ENCODE data around the gene TSNAX.
A peak's percentile ranks its signal among the peaks of the same experiment; 100 is the strongest.

The TSNAX gene

DNA sequence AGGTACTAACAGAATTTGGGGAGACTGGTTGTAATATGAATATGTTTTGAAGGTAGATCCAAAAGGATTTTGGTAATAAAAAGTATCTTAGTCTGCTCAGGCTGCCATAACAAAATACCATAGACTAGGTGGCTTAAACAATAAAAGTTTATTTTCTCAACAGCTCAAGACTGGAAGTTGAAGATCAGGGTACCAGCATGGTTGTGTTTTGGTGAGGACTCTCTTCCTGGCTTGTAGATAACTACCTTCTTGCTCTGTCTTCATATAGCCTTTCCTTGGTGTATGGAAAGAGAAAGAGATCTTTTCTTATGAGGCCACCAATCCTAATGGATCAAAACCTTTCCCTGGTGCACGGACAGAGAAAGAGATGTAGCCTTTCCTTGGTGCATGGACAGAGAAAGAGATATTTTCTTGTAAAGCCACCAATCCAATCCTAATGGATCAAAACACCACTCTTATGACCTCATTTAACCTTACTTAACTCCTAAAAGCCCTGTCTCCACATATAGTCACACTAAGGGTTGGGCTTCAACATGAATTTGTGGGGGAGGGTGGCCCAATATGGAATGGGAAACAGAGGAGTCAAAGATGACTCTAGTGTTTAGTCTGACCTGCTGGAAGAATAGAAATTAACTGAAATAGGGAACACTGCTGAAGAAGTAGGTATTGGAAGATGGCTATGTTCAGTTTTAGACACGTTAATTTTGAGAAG lies 5.4 kb upstream of the TSNAX start:
- Histone ChIP-seq H3K4me3 (ENCODE audit: low read depth, low read length) (no peak overlapping the region), H3K36me3 (replicated peaks) (no peaks in the 10 kb centered on the region), H3K27ac (no peak overlapping the region), H3K27me3 (replicated peaks) (no peaks in the 10 kb centered on the region)
- DNase-seq: no peak
- in situ Hi-C loops (cut with HindIII; ENCODE audit: low pct_ligation_motif_present, low sequenced_read_pairs): no loop called here
- TF ChIP-seq, protein P1, sequence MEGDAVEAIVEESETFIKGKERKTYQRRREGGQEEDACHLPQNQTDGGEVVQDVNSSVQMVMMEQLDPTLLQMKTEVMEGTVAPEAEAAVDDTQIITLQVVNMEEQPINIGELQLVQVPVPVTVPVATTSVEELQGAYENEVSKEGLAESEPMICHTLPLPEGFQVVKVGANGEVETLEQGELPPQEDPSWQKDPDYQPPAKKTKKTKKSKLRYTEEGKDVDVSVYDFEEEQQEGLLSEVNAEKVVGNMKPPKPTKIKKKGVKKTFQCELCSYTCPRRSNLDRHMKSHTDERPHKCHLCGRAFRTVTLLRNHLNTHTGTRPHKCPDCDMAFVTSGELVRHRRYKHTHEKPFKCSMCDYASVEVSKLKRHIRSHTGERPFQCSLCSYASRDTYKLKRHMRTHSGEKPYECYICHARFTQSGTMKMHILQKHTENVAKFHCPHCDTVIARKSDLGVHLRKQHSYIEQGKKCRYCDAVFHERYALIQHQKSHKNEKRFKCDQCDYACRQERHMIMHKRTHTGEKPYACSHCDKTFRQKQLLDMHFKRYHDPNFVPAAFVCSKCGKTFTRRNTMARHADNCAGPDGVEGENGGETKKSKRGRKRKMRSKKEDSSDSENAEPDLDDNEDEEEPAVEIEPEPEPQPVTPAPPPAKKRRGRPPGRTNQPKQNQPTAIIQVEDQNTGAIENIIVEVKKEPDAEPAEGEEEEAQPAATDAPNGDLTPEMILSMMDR (IDR thresholded peaks at IDR 0.05; ENCODE audit: low read depth, low read length, missing control alignments): no peak

DNA sequence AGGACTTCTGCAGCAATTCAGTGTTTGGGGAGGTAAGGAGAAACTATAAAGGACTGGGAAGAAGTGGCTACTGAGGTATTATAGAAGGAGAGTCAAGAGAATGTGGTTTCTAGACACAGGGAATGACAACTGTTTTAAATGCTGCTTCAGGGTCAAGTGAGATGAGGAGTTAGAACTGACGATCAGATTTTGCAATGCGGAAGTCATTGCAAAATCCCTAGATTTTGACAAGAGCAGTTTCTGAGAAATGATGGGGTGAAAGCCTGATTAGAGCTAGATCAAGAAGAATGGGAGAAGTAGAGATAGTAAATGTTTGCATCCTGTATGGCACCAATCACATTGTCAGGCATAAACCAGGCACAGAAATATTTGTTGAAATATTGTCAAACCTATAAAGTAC lies 4.7 kb upstream of the TSNAX start:
- H3K27ac ChIP-seq: no peak overlapping the region
- TF ChIP-seq, protein P1 (IDR thresholded peaks at IDR 0.05; ENCODE audit: low read depth, low read length, missing control alignments): no peak
- H3K36me3 ChIP-seq (replicated peaks): no peaks in the 10 kb centered on the region
- DNase-seq: no peak
- no peak overlapping the region for H3K4me3 ChIP-seq (ENCODE audit: low read depth, low read length)
- no peaks in the 10 kb centered on the region for H3K27me3 ChIP-seq (replicated peaks)
- in situ Hi-C loops (cut with HindIII; ENCODE audit: low pct_ligation_motif_present, low sequenced_read_pairs): no loop called here

- Histone ChIP-seq H3K27ac (no peak overlapping the region), H3K36me3 (replicated peaks) (no peaks in the 10 kb centered on the region), H3K27me3 (replicated peaks) (no peaks in the 10 kb centered on the region), H3K4me3 (ENCODE audit: low read depth, low read length) (no peak overlapping the region)
- in situ Hi-C loops (cut with HindIII; ENCODE audit: low pct_ligation_motif_present, low sequenced_read_pairs): no loop called here
- DNase-seq: no peak
- TF ChIP-seq, protein P1 (IDR thresholded peaks at IDR 0.05; ENCODE audit: low read depth, low read length, missing control alignments): no peak
Observed at GRCh38 chr1:231526536-231526935, 1.9 kb upstream of the TSNAX start.

DNA sequence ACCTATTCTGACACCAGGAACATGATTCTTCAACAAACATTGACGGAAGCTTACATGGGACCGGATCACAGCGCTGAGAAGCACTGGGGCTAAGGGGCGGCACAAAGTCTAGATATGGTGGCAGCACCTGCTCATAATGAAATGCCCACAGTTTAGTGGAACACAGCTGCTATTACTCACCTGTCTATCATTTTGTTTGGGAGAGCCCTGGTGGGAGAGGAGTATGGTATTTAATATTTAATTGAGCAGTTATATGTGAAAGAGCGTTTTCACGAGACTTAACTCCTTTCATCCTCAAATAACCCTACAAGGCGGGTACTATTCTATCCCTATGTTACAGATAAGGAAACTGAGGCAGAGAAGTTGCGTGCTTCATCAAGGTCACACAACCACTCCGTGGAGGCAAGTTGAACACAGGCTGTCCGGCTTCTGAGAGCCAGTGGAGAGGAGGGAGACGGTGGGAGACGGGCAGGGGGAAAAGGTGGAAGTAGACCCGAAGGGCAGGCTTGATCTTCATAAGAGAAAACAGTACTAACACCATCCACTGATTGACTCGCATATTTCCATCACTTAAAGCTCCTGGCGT lies 790 bp upstream of the TSNAX start:
- no peaks in the 10 kb centered on the region for H3K36me3 ChIP-seq (replicated peaks)
- peak overlapping the region; percentile 97 for H3K27ac ChIP-seq
- H3K4me3 ChIP-seq (ENCODE audit: low read depth, low read length): peak overlapping the region; percentile 90
- TF ChIP-seq, protein P1 (IDR thresholded peaks at IDR 0.05; ENCODE audit: low read depth, low read length, missing control alignments): no peak
- no peak for DNase-seq
- in situ Hi-C loops (cut with HindIII; ENCODE audit: low pct_ligation_motif_present, low sequenced_read_pairs): no loop called here
- no peaks in the 10 kb centered on the region for H3K27me3 ChIP-seq (replicated peaks)

- TF ChIP-seq, protein P1 (IDR thresholded peaks at IDR 0.05; ENCODE audit: low read depth, low read length, missing control alignments): no peak
- H3K27me3 ChIP-seq (replicated peaks): no peaks in the 10 kb centered on the region
- no peak overlapping the region for H3K27ac ChIP-seq
- DNase-seq: no peak
- H3K36me3 ChIP-seq (replicated peaks): peaks cover 4% of the 10 kb centered on the region
- in situ Hi-C loops (cut with HindIII; ENCODE audit: low pct_ligation_motif_present, low sequenced_read_pairs): no loop called here
- H3K4me3 ChIP-seq (ENCODE audit: low read depth, low read length): no peak overlapping the region
Observed at GRCh38 chr1:231533240-231533639, 4.8 kb downstream of the TSNAX start.
